GM18907 (cell line): ENCODE measurements around the gene FIP1L1.
"Not testable (repeated sequence)": the region's sequence is repeated elsewhere in the genome, so short reads cannot be mapped to it uniquely, and the experiment has no call there.

Experiments
- ATAC-seq: cut with Tn5 transposase; IDR thresholded peaks from one replicate; pipeline ENCODE4 v1.9.1; 2021; ENCODE audit warnings: mild to moderate bottlenecking, moderate library complexity; ENCODE audit not compliant: unreplicated experiment

The FIP1L1 gene

DNA sequence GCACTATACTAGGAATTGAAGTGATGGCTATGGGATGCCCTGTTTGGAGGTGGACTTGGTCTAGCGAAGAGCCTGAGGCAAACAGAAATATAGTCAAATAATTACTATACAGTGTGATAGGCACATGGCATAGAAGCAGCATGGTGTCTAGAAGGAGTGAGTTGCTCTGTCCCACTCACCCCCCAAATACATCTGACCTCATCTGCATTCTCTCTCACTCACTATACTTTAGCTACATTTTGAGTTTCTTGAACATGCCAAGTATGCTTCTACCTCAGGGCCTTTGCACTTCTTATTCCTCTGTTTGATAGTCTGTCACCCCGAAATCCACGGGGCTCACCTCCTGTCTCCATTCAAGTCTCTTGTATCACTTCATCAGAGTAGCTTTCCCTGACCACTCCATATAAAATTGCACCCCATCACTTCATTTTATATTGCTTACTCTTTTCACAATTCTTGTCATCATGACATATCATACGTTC lies 2.6 kb upstream of the FIP1L1 start:
- no peak for ATAC-seq

DNA sequence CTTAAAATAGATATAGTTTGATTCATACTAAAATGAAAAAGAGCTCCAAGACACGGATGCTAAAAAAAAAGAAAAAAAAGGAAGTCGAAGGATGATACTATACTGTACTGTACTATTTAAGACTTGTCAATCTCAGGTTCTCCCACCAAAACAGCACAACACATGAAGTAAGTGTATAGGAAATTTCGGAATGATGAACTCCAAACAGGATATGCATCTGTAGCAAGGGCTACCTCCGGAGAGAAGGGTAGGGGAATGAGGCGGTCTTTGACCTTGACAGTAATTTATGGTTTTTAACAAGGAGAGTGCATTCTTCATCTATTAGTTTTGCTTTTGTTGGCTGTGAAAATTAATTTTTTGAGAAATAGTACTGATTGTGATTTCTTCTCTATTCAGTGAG lies 541 bp upstream of the FIP1L1 start:
- peak; percentile 1 for ATAC-seq

DNA sequence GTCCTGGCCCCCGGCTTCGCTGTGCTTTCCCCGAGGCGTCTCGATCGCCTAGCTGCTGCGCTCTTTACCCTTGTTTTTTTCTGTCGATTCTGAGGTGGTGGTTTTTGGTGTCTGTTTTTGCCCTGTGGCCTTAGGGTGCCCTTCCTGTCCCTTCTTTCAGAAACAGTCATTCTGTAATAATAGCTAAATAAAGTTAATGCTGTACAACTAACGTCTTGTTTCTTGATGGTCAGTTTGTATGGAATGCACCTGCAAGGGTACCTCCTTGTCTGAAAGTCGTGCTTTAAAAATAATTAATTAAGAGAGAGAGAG lies 686 bp downstream of the FIP1L1 start:
- no peak for ATAC-seq

GRCh38 chr4:53380221-53380620 lies 2.8 kb downstream of the FIP1L1 start:
- no peak for ATAC-seq

DNA sequence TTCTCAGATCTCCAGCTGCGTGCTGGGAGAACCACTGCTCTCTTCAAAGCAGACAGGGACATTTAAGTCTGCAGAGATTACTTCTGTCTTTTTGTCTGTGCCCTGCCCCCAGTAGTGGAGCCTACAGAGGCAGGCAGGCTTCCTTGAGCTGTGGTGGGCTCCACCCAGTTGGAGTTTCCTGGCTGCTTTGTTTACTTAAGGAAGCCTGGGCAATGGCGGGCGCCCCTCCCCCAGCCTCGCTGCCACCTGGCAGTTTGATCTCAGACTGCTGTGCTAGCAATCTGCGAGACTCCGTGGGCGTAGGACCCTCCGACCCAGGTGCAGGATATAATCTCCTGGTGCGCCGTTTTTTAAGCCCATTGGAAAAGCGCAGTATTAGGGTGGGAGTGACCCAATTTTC lies 32.0 kb downstream of the FIP1L1 start:
- ATAC-seq, result not testable (repeated sequence)

DNA sequence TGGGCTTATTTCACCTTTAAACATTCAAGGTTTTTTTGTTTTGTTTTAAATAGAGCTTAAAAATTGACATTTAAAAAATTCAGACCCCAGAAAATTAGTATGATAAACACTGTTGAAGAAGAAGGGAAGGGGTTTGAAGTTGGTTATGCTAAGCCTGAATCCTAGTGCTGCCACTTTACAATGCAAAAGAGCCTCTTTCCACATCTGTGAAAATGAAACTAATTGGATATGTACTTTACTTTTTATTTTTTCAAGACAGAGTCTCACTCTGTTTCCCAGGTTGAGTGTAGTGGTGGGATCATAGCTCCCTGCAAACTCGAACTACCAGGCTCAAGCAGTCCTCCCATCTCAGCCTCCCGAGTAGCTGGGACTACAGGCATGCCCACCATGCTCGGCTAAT lies 41.8 kb downstream of the FIP1L1 start:
- no peak for ATAC-seq

DNA sequence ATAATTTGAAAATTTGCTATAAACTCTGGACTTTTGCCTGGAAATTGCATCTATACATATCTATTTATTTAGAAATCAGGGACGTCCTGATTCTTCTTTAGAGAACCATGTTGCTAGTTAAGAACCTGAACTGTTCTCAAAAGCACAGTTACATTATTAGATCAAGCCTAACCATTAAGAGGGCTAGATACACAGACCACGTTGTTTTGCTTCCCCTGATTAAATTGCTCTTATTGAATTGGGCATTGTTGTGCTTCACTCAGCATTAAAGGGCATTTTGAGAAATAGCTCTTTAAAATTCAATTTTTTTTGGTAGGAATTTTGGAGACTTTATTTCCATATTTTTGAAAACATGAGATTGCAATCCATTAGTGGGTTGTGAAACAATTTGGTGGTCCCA lies 44.4 kb downstream of the FIP1L1 start:
- ATAC-seq, result no peak

GRCh38 chr4:53422367-53422766 lies 44.9 kb downstream of the FIP1L1 start:
- no peak for ATAC-seq

GRCh38 chr4:53424280-53424679 lies 46.8 kb downstream of the FIP1L1 start:
- no peak for ATAC-seq

- ATAC-seq, result no peak
Observed at GRCh38 chr4:53427366-53427765, 49.9 kb downstream of the FIP1L1 start.

- peak; percentile 47 for ATAC-seq
Observed at GRCh38 chr4:53431052-53431451, 53.6 kb downstream of the FIP1L1 start.

DNA sequence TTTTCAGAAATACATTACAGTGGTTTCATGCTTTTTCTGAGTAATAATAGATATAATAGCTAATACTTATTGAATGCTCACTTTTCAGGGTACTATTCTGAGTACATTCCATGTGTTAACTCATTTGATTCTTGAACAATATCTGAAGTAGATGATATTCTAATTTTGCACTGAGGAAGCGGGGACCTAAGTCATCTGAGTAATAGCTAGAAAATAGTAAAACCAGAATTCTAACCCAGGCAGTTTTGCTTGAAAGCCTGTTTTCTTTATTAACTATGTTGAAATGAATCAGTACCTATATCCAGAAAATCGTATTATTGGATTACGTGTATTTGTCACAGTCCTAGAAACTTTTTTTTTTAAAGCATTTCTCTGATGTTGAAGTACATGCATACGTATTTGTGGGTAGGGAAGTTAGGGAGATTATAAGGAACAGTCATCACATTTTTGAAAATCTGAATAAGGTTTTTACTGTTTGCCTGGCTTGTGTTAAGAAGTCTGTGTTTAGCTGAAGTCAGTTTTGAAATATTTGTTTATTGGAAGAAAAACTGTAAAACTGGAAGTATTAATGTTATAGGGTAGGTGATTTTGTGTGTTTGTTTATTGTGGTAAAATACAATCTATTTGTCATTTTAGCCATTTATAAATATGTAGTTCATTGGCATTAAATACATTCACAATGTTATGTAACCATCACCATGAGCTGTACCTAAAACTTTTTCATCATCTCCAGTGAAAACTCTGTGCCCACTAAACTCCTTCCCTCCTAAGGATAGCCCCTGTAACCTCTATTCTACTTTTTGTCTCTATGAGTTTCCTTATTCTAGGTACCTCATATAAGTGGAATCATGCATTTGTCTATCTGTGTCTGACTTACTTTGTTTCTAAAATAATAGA lies 55.3 kb downstream of the FIP1L1 start:
- ATAC-seq, result peak; percentile 67

- no peak for ATAC-seq
Observed at GRCh38 chr4:53436251-53436650, 58.8 kb downstream of the FIP1L1 start.

DNA sequence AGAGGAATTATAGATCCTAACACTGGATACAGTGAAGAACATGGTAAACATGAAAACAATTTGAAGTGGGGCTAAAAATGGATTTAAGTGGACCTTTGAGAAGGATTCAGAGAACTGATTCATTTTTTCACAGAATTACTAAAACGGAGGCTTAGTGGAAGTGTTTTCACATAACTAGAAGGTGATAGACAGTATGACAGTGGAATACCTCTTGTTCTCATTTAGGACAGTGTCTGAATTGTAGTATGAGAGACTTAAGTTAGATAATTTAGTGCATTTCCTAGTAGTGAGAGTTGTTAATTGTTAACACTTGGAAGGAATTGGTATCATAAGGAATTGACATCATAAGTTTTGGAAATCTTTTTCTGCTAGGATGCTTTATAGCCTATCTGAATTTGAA lies 64.1 kb downstream of the FIP1L1 start:
- ATAC-seq, result no peak

GRCh38 chr4:53444954-53445353 lies 67.5 kb downstream of the FIP1L1 start:
- no peak for ATAC-seq

DNA sequence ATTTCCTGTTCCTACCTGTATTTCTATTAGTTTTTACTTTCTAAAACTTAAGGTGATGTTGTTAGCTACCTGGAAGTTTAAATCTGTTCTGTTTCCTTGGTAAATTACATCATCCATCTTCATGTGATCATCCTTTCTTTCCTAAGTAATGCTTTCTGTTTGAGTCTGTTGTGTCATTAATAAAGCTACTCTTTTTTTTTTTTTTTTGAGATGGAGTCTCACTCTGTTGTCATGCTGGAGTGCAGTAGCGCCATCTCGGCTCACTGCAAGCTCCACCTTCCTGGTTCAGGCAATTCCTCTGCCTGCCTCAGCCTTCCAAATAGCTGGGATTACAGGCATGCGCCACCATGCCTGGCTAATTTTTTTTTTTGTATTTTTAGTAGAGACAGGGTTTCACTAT lies 73.3 kb downstream of the FIP1L1 start:
- no peak for ATAC-seq

DNA sequence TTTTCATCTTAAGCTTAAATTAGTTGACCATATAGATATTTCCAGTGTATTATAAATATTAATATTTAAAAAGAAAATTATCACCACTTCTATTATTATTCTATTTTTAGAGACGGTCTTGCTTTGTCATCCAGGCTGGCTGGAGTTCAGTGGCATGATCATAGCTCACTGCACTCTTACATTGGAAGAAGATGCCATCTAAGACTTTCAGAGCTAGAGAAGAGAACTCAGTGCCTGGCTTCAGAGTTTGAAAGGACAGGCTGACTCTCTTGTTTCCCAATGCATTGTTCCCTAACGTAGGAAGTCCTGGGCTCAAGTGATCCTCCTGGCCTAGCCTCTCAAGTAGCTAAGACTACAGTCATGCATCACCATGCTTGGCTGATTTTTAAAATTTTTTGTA lies 75.9 kb downstream of the FIP1L1 start:
- ATAC-seq, result no peak

DNA sequence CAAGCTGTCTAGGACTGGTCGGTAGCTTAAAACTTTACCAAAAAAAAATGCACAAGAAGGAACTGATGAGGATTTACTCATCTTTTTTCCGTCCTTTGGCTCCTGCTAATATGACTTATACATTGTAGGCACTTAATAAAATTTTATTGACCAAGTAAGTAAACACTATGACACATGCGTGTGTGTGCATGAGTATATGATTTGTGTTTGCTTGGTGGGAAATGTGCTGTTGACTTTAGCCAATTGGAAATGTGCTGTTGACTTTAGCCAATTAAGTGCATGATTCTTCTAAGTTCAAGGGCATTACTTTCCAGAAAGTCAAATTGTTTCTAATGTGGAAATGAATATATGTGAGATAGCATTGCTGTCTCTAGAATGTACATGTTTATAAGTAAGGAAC lies 78.3 kb downstream of the FIP1L1 start:
- no peak for ATAC-seq

- ATAC-seq, result no peak
Observed at GRCh38 chr4:53456178-53456577, 78.7 kb downstream of the FIP1L1 start.

- ATAC-seq, result no peak
Observed at GRCh38 chr4:53459548-53459947, 82.1 kb downstream of the FIP1L1 start.

DNA sequence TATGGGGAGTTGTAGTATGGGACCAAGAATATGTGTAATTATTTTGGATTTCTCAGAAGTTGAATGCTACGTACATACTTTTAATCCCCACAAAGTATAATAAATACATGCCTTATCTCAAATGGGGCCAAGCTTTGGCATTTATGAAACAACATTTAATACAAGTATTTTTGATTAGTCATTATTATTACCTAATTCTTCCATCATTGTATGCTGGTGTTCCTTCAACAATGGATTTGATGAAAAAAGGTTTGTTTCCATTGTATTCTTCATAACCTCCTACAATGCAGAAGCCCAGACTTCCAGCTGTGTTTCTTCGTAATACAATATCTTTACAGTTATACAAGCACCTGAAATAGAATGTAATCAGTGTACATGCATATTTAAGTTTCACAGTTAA lies 83.8 kb downstream of the FIP1L1 start:
- no peak for ATAC-seq

DNA sequence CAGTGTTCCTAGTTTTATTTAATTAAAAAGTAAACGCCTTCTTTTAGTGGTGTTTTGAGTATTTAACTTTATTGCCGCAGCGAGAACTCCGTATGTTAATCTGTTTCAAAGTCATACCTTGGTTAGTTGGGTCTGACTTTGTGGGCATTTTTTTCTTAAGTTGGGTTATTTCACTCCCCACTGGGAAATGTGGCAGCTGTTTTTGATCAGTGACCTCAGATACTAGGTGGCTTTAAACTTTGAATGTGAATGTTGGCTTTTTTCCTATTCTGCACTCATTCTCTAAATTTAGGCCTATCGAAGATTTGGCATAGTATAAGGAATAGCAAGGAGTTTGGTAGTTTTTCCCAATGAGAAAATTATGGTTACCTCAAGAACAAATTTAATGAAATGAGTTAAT lies 85.9 kb downstream of the FIP1L1 start:
- ATAC-seq, result no peak

GRCh38 chr4:53465281-53465680 lies 87.8 kb downstream of the FIP1L1 start:
- ATAC-seq, result no peak
